PFSK-1 (cell line): ENCODE results near the gene ATG16L2.

Experiments used
- POLR2AphosphoS5 ChIP-seq: IDR thresholded peaks from 2 replicates; pipeline ENCODE4 v1.6.1; 2012; ENCODE audit warnings: low read depth, mild to moderate bottlenecking, control low read depth, low read length, moderate library complexity
- SIN3A ChIP-seq: IDR thresholded peaks from 2 replicates; pipeline ENCODE4 v1.6.1; 2012; ENCODE audit warnings: mild to moderate bottlenecking, low read length, moderate library complexity, borderline replicate concordance; ENCODE audit not compliant: insufficient read depth
- TAF1 ChIP-seq: IDR thresholded peaks from 2 replicates; pipeline ENCODE4 v1.6.1; 2012; ENCODE audit warnings: low read length, control low read depth, borderline replicate concordance; ENCODE audit not compliant: insufficient read depth
- TF ChIP-seq, protein P1 (sequence below), 2 experiments: IDR thresholded peaks; 2 replicates each; pipeline versions ENCODE4 v1.6.1 to v1.8.0; 2011 to 2012; ENCODE audit warnings: low read depth in 2 of 2, low read length in 2 of 2, control low read depth in 1 of 2, inconsistent platforms in 1 of 2, mild to moderate bottlenecking in 1 of 2, moderate library complexity in 1 of 2; ENCODE audit not compliant: insufficient read depth in 1 of 2

DNA sequence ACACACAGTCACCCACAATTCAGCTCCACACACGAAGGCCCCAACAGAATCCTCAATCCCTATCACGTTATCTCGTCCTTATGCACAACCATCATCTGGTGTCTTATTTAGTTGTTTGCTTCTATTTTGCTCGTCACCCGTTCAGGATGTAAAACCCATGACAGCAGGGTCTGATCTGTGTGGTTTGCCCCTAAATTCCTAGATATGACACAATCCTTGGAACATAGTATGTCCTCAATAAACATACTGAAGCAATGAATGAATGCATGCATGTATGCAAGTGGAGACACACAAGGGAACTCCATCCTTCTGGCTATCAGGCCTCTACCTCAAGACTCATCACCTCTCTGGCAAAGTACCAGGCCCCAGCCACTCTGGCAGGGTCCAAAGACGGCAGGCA is 40.5 kb upstream of the ATG16L2 start:
- TF ChIP-seq POLR2AphosphoS5 (no peak), TAF1 (no peak), SIN3A (no peak)
- TF ChIP-seq, protein P1, sequence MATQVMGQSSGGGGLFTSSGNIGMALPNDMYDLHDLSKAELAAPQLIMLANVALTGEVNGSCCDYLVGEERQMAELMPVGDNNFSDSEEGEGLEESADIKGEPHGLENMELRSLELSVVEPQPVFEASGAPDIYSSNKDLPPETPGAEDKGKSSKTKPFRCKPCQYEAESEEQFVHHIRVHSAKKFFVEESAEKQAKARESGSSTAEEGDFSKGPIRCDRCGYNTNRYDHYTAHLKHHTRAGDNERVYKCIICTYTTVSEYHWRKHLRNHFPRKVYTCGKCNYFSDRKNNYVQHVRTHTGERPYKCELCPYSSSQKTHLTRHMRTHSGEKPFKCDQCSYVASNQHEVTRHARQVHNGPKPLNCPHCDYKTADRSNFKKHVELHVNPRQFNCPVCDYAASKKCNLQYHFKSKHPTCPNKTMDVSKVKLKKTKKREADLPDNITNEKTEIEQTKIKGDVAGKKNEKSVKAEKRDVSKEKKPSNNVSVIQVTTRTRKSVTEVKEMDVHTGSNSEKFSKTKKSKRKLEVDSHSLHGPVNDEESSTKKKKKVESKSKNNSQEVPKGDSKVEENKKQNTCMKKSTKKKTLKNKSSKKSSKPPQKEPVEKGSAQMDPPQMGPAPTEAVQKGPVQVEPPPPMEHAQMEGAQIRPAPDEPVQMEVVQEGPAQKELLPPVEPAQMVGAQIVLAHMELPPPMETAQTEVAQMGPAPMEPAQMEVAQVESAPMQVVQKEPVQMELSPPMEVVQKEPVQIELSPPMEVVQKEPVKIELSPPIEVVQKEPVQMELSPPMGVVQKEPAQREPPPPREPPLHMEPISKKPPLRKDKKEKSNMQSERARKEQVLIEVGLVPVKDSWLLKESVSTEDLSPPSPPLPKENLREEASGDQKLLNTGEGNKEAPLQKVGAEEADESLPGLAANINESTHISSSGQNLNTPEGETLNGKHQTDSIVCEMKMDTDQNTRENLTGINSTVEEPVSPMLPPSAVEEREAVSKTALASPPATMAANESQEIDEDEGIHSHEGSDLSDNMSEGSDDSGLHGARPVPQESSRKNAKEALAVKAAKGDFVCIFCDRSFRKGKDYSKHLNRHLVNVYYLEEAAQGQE (IDR thresholded peaks at IDR 0.05; ENCODE audit: insufficient read depth in 1 of 2, low read depth in 2 of 2, low read length in 2 of 2) = no peak
